Kidney tubule cell (primary cell): ENCODE data around the gene CNN2.

ENCODE experiments used
- DNase-seq: peaks from one replicate; pipeline ENCODE4 v3.0.0-alpha.2; 2018; ENCODE audit warnings: low spot score

CNN2 gene

GRCh38 chr19:1065606-1066109, 39.2 kb downstream of the CNN2 start:
- DNase-seq, result peak; percentile 63

DNA sequence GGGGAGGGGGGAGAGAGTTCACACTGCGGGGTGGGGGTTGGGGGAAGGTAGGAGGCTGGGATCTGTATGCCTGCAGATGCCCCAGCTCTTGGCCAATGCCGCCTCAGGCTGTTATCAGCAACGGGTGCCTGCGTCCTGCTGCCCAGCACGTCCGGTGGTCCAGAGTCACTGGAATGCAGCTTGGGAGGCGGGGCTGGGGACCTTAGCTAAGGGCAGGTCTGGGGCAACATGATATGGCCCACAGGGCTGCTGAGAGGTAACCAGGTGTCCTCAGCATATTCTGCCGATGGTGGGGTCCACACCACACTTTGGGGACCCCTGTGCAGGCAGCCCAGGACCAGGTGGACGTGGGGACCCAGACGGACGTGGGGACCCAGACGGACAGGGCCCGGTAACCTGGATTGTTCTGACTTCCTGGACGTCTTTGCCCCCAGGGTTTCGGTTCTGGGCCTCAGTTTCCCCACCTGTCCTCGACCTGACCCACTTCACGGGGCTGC, 39.9 kb downstream of the CNN2 start:
- DNase-seq, result no peak

DNA sequence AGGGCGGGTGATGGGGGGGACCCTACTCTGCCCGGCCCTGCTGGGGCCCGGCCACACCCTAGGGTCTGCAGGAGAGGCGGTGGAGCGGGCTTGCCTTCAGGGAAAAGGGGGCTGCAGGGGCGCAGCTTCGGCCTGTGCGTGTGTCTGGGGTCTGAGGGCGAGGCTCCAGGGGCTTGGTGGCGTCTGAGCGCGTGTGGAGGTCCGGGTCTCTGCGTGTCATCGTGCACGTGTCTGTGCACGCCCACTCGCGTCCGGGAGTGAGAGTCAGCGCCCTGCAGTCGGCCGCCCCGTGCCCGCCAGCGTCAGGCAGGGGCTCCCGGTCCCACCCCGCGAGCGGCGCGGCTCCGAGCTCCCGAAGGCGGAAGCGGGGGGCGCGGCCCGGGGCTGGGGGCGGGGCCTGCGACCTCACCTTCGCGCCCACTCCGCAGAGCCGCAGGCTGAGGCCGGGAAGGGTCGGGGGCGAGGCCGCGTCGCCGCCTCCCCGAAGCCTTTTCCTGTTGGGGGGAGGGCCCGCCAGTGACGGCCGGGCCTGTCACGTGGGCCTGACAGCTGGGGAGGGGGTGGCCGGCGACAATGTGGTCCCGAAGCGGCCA, 40.4 kb downstream of the CNN2 start, which contains the start of gene ARHGAP45:
TSS of gene ARHGAP45 (plus strand) at position 420 of the 593 bp plus-strand sequence. CDS start 239 bp downstream, outside the sequence.
- DNase-seq, result no peak

GRCh38 chr19:1067341-1067957, 41.0 kb downstream of the CNN2 start:
- DNase-seq, result no peak

GRCh38 chr19:1068009-1069001, 41.9 kb downstream of the CNN2 start:
- DNase-seq, result no peak

GRCh38 chr19:1069009-1069779, 42.8 kb downstream of the CNN2 start:
- peak; percentile 21 for DNase-seq

GRCh38 chr19:1070576-1070930, 44.1 kb downstream of the CNN2 start:
- no peak for DNase-seq

GRCh38 chr19:1070931-1071791, 44.8 kb downstream of the CNN2 start:
- DNase-seq, result no peak

DNA sequence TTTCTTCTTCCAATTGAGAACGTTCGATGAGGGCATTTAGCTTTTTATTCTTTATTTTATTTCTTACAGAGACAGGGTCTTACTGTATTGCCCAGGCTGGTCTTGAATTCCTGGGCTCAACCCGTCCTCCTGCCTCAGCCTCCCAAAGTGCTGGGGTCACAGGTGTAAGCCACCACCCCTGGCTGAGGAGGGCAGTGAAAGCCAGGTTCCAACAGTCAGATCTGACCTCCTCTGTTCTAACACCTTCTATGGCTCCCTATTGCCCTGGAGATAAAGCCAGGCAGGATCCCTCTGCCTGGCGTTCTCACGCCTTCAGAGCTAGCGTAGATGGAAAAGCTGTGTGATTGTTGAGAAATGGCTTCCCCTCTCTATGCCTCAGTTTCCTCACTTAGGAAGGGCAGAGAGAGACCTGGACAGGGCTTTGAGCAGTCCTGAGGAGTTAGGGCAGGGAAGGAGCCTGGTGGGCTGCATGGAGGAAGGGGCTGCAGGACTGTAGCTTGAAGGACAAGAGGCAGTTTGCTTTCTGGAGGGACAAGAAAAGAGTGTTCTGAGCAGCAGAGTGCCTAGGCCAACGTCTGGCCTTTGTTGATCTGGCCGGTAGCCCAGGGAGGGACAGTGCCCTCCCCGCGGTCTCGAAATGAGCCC, 46.1 kb downstream of the CNN2 start:
- no peak for DNase-seq

GRCh38 chr19:1073063-1073955, 46.9 kb downstream of the CNN2 start:
- DNase-seq, result no peak

DNA sequence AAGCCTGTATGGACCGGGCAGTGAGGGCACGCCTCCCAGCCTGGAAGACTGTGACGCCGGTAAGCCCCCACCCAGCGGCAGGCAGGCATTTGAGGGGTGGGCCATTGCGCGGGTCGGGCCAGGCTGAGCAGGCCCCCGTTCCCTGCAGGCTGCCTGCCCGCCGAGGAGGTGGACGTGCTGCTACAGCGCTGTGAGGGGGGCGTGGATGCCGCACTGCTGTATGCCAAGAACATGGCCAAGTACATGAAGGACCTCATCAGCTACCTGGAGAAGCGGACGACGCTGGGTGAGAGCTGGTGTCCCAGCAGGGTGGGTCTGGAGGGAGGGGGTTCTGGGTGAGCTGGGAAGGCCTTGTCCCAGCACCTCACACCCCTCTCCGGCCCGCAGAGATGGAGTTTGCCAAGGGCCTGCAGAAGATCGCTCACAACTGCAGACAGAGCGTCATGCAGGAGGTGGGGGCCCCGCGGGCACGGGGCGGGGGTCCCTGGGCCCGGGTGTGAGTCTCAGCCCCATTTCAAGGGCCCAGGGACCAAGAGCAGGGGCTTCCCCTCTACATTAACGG, 47.6 kb downstream of the CNN2 start:
- DNase-seq, result no peak

- DNase-seq, result peak; percentile 62
Observed at GRCh38 chr19:1074544-1075283, 48.3 kb downstream of the CNN2 start.

DNA sequence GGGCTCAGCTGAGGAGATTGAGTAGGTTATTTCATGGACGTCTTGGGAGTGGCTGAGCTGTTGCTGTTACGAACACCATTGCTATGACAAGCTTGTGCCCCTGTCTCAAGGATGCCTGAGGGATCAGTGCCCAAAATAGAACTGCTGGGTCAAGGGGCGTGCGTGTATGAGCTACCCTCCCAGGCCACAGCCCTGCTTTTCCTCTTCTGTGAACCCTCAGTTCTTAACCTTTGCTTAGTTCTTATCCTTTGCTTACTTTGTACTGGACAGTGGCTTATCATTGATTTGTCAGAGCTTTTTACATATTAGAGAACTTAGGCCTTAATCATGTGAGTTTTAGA, 49.6 kb downstream of the CNN2 start:
- no peak for DNase-seq

- DNase-seq, result peak; percentile 85
Observed at GRCh38 chr19:1076951-1077350, 50.5 kb downstream of the CNN2 start.

GRCh38 chr19:1079566-1080111, 53.2 kb downstream of the CNN2 start:
- no peak for DNase-seq

DNA sequence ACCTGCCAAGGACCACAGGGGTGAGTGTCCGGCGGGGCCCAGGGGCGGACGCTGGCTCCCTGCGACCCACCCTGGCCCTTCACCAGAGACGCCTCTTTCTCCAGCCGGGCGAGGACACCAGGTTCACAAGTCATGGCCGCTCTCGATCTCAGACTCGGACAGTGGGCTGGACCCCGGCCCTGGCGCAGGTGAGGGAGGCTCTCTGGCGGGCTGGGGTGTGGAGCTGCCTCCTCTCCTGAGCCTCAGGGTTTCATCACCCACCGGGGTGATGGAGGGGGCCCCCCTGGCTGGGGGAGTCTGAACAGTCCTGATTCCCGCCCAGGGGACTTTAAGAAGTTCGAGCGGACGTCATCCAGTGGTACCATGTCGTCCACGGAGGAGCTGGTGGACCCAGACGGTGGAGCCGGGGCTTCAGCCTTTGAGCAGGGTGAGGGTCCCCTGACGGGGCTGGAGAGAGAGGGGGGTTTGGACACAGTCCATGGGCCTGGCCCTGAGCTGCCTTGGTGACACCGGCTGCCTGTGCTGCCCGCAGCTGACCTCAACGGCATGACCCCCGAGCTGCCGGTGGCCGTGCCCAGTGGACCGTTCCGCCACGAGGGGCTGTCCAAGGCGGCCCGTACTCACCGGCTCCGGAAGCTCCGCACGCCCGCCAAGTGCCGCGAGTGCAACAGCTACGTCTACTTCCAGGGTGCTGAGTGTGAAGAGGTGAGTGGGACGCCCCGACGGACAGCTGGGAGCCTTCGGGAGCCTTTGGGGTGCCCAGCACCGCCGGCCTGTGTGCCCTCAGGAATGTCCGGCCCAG, 54.2 kb downstream of the CNN2 start:
- DNase-seq, result no peak
